ENCODE results near the gene PPP1CC. TPM values are rescaled to one million over a fixed set of nuclear protein-coding genes. Genes with fewer than 3 reads are reported as not detected.

PPP1CC gene
- total and polyA plus RNA-seq, 2 of the 4 experiments (the other 2 are of a cell fraction) = 71.0 to 126 TPM

GRCh38 chr12:110746550-110746949 is 3.9 kb upstream of the PPP1CC start:
- Histone ChIP-seq H3K9me1 (ENCODE audit: insufficient read depth, low read length) (peaks cover 5% of the 10 kb centered on the region; the same call in 1 of the 2 replicates), H4K8ac (ENCODE audit: low read depth in 2 of 2, low read length in 2 of 2) (no peak overlapping the region), H3K14ac (replicated peaks; ENCODE audit: low read depth, low read length) (no peak overlapping the region), H3K4me2 (ENCODE audit: low read depth, low read length) (no peak overlapping the region), H2BK20ac (ENCODE audit: low read depth, low read length) (no peak overlapping the region), H3K9me3 (ENCODE audit: control insufficient read depth, insufficient read depth, low read length) (no peaks in the 10 kb centered on the region), H3K27ac (ENCODE audit: insufficient read depth, low read length) (no peak overlapping the region), H2BK5ac (ENCODE audit: low read depth, low read length, poor library complexity, severe bottlenecking) (no peak overlapping the region), H2AK5ac (ENCODE audit: low read depth, low read length) (no peak overlapping the region), H3K4me1 (ENCODE audit: control insufficient read depth, insufficient read depth, low read length) (peaks cover 11% of the 10 kb centered on the region), H4K5ac (ENCODE audit: low read depth, low read length) (no peak overlapping the region), H2BK15ac (ENCODE audit: low read depth, low read length) (no peak overlapping the region), H2AK9ac (replicated peaks; ENCODE audit: low read depth, low read length, poor library complexity) (no peak overlapping the region), H3K79me1 (ENCODE audit: low read depth in 1 of 2, low read length in 2 of 2) (peaks cover 0 to 4% of the 10 kb centered on the region in 2 experiments; a peak in 1 of 4 replicates), H3K18ac (ENCODE audit: low read depth, low read length) (no peak overlapping the region), H3K23ac (ENCODE audit: low read depth, low read length) (no peak overlapping the region), H2AFZ (replicated peaks; ENCODE audit: low read length, poor library complexity) (no peak overlapping the region), H4K20me1 (ENCODE audit: insufficient read depth, low read length) (peaks cover 10% of the 10 kb centered on the region), H3K4me3 (ENCODE audit: insufficient read depth, low read depth, low read length) (no peak overlapping the region), H2BK120ac (ENCODE audit: low read depth, low read length) (no peak overlapping the region), H3K27me3 (ENCODE audit: control insufficient read depth, insufficient read depth, low read length) (no peaks in the 10 kb centered on the region), H3K56ac (ENCODE audit: extremely low read depth, insufficient read depth, low read length) (no peak overlapping the region), H3K36me3 (ENCODE audit: control insufficient read depth, insufficient read depth, low read length) (no peaks in the 10 kb centered on the region), H3K9ac (ENCODE audit: low read depth, low read length) (no peak overlapping the region), H3K4ac (ENCODE audit: low read depth, low read length) (no peak overlapping the region), H4K91ac (ENCODE audit: insufficient read depth, low read depth, low read length) (no peak overlapping the region)
- no peak for DNase-seq
- dilution Hi-C loops (cut with HindIII; ENCODE audit: low sequenced_read_pairs, unreplicated experiment) (no loop called here), intact Hi-C loops (cut with micrococcal nuclease) (no loop called here), in situ Hi-C loops (cut with MboI; ENCODE audit: low sequenced_read_pairs) (no loop called here)
- CTCF ChIA-PET = no interaction called here
- TF ChIP-seq MAZ (IDR thresholded peaks at IDR 0.05; ENCODE audit: borderline replicate concordance, low read depth, low read length) (no peak), RFX5 (IDR thresholded peaks at IDR 0.05; ENCODE audit: low read depth, low read length) (no peak), CTCF (conservative IDR thresholded peaks at IDR 0.05; ENCODE audit: low read depth, low read length) (no peak), SMC3 (IDR thresholded peaks at IDR 0.05; ENCODE audit: low read depth, low read length) (no peak), CEBPB (IDR thresholded peaks at IDR 0.05; ENCODE audit: low read depth, low read length) (no peak), MXI1 (IDR thresholded peaks at IDR 0.05; ENCODE audit: borderline replicate concordance, low read depth, low read length) (no peak), RAD21 (IDR thresholded peaks at IDR 0.05; ENCODE audit: low read length) (no peak), RCOR1 (IDR thresholded peaks at IDR 0.05; ENCODE audit: insufficient replicate concordance, low read length) (no peak), NFE2L2 (IDR thresholded peaks at IDR 0.05; ENCODE audit: low read depth, low read length) (no peak), BHLHE40 (IDR thresholded peaks at IDR 0.05; ENCODE audit: low read depth, low read length) (no peak), MAFK (IDR thresholded peaks at IDR 0.05; ENCODE audit: low read depth, low read length) (no peak), POLR2A (IDR thresholded peaks at IDR 0.05; ENCODE audit: low read depth, low read length) (no peak), FOS (IDR thresholded peaks at IDR 0.05; ENCODE audit: low read depth, low read length) (no peak), CHD1 (IDR thresholded peaks at IDR 0.05; ENCODE audit: low read depth, low read length) (no peak)
- TF ChIP-seq, protein P1, sequence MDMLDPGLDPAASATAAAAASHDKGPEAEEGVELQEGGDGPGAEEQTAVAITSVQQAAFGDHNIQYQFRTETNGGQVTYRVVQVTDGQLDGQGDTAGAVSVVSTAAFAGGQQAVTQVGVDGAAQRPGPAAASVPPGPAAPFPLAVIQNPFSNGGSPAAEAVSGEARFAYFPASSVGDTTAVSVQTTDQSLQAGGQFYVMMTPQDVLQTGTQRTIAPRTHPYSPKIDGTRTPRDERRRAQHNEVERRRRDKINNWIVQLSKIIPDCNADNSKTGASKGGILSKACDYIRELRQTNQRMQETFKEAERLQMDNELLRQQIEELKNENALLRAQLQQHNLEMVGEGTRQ (IDR thresholded peaks at IDR 0.05; ENCODE audit: low read depth, low read length) = no peak
- TF ChIP-seq, protein P2, sequence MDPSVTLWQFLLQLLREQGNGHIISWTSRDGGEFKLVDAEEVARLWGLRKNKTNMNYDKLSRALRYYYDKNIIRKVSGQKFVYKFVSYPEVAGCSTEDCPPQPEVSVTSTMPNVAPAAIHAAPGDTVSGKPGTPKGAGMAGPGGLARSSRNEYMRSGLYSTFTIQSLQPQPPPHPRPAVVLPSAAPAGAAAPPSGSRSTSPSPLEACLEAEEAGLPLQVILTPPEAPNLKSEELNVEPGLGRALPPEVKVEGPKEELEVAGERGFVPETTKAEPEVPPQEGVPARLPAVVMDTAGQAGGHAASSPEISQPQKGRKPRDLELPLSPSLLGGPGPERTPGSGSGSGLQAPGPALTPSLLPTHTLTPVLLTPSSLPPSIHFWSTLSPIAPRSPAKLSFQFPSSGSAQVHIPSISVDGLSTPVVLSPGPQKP (IDR thresholded peaks at IDR 0.05; ENCODE audit: borderline replicate concordance, low read depth, low read length) = no peak
- ATAC-seq (ENCODE audit: low read depth) = no peak
- 94% methylated on average over 6 of the region's 6 CpGs; no CpG with 5 or more reads in 1 of the 2 experiments for WGBS, 2 experiments (ENCODE audit: extremely low coverage in 2 of 2, insufficient read length in 1 of 2)
- POLR2A ChIA-PET (ENCODE audit: unreplicated experiment) = no interaction called here
- no TSS peak for BruUV-seq (replicated peaks)
